GM12891 (cell line): ENCODE measurements around the gene SLC25A12.

Source experiments
- POLR2A ChIP-seq: IDR thresholded peaks from 2 replicates; pipeline ENCODE4 v1.6.1; 2011; ENCODE audit warnings: low read depth, low read length, control low read depth
- POLR2AphosphoS5 ChIP-seq: IDR thresholded peaks from 2 replicates; pipeline ENCODE4 v1.6.1; 2011; ENCODE audit warnings: low read depth, low read length, control low read depth

DNA sequence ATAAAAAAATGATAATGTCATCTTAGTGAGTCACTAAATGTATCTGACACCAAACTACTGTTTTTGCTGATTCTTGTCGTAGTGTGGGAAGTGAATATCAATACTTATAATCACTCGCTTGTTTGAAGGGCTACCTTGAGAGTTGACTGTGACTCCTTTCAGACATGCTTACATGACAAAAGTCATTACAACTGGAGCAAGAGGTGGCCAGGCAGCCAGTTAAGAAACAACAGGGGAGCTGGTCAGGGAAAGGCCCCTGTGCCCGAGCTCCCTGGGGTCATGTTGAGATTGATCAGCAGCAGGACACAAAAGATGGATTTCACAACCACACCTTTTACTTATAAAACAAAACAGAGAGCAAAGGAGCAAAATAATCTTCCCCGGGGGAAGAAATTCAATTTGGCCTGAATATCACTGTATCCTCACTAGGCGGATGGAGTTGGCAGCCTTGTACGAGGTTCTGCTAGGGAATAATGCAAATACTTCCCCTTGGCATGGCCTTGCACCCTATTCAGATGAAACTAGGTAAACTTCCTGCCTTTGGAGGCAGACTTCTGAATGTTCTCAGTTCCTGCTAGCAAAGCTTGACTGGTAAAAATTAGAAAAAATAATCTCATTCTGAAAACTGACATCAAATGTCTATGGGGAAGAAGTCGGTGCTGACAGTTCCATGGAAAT lies 105.6 kb downstream of the SLC25A12 start:
- no peak for TF ChIP-seq POLR2A
- no peak for TF ChIP-seq POLR2AphosphoS5
